Measurements from ENCODE around the gene GPR183. TPM values are rescaled to one million over a fixed set of nuclear protein-coding genes. Genes with fewer than 3 reads are reported as not detected.

The GPR183 gene
- total RNA-seq, 1 donor from 2014 or later: 2.7 TPM

Small RNAs within 50 kb of the gene (microRNA-seq; reads per million reads assigned to microRNA genes)
- not detected for gene MIR623

Other genes with a start within 250 kb of the GPR183 start
- gene UBAC2, start 106.5 kb downstream of the GPR183 start, total RNA-seq: 39.1 TPM
- gene GPR18, start 49.0 kb downstream of the GPR183 start, total RNA-seq: not detected
- 61.1 TPM for gene TM9SF2, start 194.1 kb upstream of the GPR183 start, total RNA-seq

All from Right ventricle myocardium inferior (tissue), 1 donor.